Keratinocyte (primary cell): ENCODE measurements around the gene TRIM74.
"Not testable (repeated sequence)": the region's sequence is repeated elsewhere in the genome, so short reads cannot be mapped to it uniquely, and the experiment has no call there.

Source experiments
- EZH2 ChIP-seq: IDR thresholded peaks from one replicate; pipeline ENCODE4 v1.6.1; 2012; ENCODE audit warnings: inconsistent platforms, mild to moderate bottlenecking, low read length, moderate library complexity
- TF ChIP-seq, protein P1 (sequence below), 3 experiments: IDR thresholded peaks in 1 of 3; conservative IDR thresholded peaks in 1 of 3; optimal IDR thresholded peaks in 1 of 3; 2 replicates in 2 of 3; 3 replicates in 1 of 3; pipeline versions ENCODE3 to v1.5.1; 2011; ENCODE audit warnings: low read length in 3 of 3, mild to moderate bottlenecking in 3 of 3, moderate library complexity in 2 of 3, control low read depth in 1 of 3, inconsistent platforms in 1 of 3; ENCODE audit not compliant: insufficient read depth in 2 of 3; ENCODE audit errors: extremely low read depth in 1 of 3

GRCh38 chr7:72969688-72970087, 422 bp upstream of the TRIM74 start:
- TF ChIP-seq, protein P1, sequence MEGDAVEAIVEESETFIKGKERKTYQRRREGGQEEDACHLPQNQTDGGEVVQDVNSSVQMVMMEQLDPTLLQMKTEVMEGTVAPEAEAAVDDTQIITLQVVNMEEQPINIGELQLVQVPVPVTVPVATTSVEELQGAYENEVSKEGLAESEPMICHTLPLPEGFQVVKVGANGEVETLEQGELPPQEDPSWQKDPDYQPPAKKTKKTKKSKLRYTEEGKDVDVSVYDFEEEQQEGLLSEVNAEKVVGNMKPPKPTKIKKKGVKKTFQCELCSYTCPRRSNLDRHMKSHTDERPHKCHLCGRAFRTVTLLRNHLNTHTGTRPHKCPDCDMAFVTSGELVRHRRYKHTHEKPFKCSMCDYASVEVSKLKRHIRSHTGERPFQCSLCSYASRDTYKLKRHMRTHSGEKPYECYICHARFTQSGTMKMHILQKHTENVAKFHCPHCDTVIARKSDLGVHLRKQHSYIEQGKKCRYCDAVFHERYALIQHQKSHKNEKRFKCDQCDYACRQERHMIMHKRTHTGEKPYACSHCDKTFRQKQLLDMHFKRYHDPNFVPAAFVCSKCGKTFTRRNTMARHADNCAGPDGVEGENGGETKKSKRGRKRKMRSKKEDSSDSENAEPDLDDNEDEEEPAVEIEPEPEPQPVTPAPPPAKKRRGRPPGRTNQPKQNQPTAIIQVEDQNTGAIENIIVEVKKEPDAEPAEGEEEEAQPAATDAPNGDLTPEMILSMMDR (optimal IDR thresholded peaks at IDR 0.05 in 1 of 3, IDR thresholded peaks at IDR 0.05 in 1 of 3, conservative IDR thresholded peaks at IDR 0.05 in 1 of 3; ENCODE audit: extremely low read depth in 1 of 3, insufficient read depth in 2 of 3, low read length in 3 of 3), result not testable (repeated sequence)
- TF ChIP-seq EZH2, result not testable (repeated sequence)
